PC-3 (cell line): Measurements from ENCODE around the gene SLC35F2. TPM values are rescaled to one million over a fixed set of nuclear protein-coding genes. Genes with fewer than 3 reads are reported as not detected.

Experiments used
- ATAC-seq: fragments of 200-7000 bp; cut with Tn5 transposase; 2 replicates; pipeline ENCODE4 v1.9.1; 2020; ENCODE audit warnings: mild to moderate bottlenecking, moderate library complexity
- BruUV-seq: library from RNA; stranded (reverse); fragments of 400-500 nt; replicated peaks from 2 replicates; lab custom pipeline; 2021; lab: Mats Ljungman, UMichigan
- CTCF ChIA-PET: fragments of 300-600 bp; sonication (Branson Sonifier 250); formaldehyde crosslinking; loops from one replicate; lab custom pipeline; 2022; ENCODE audit warnings: antibody characterized with exemption; lab: Charles Lee
- POLR2A ChIA-PET: fragments of 300-600 bp; sonication (Branson Sonifier 250); formaldehyde crosslinking; loops from one replicate; lab custom pipeline; 2022; ENCODE audit warnings: antibody characterized with exemption; ENCODE audit not compliant: unreplicated experiment; lab: Charles Lee
- DNase-seq: peaks from one replicate; pipeline ENCODE4 v3.0.0-alpha.2; 2015
- H2AFZ ChIP-seq: fragments of 300-600 bp; sonication (generic); 2 replicates; pipeline ENCODE4 v1.6.0; 2016; ENCODE audit warnings: antibody characterized with exemption, low read length
- H3F3A ChIP-seq: fragments of 300-600 bp; sonication (generic); one replicate; pipeline ENCODE4 v1.6.0; 2017; ENCODE audit warnings: antibody characterized with exemption, low read length, control low read depth, mild to moderate bottlenecking; ENCODE audit not compliant: unreplicated experiment
- H3K27ac ChIP-seq: fragments of 300-600 bp; sonication (generic); 2 replicates; pipeline ENCODE4 v1.5.1; 2016; ENCODE audit warnings: mild to moderate bottlenecking, low read length
- H3K27me3 ChIP-seq: fragments of 300-600 bp; sonication (generic); 2 replicates; pipeline ENCODE4 v1.6.1; 2016; ENCODE audit warnings: low read length, mixed read lengths
- H3K36me3 ChIP-seq: fragments of 300-600 bp; sonication (generic); 2 replicates; pipeline ENCODE4 v1.6.1; 2016; ENCODE audit warnings: low read depth, mixed run types, low read length, mixed read lengths
- H3K4me1 ChIP-seq: fragments of 300-600 bp; sonication (generic); 2 replicates; pipeline ENCODE4 v1.5.1; 2016; ENCODE audit warnings: low read length; ENCODE audit not compliant: insufficient read depth
- H3K4me2 ChIP-seq: fragments of 300-600 bp; sonication (generic); 2 replicates; pipeline ENCODE4 v1.6.0; 2016; ENCODE audit warnings: low read length
- H3K4me3 ChIP-seq: fragments of 300-600 bp; sonication (generic); 2 replicates; pipeline ENCODE4 v1.5.1; 2016; ENCODE audit warnings: mild to moderate bottlenecking, low read length, mixed read lengths
- H3K79me2 ChIP-seq: fragments of 300-600 bp; sonication (generic); 2 replicates; pipeline ENCODE4 v1.6.1; 2017; ENCODE audit warnings: low read length, mixed read lengths
- H3K9ac ChIP-seq: fragments of 300-600 bp; sonication (generic); 2 replicates; pipeline ENCODE4 v1.6.0; 2016; ENCODE audit warnings: mild to moderate bottlenecking, low read length
- H3K9me2 ChIP-seq: fragments of 300-600 bp; sonication (generic); replicated peaks from 2 replicates; pipeline ENCODE4 v1.6.1; 2016; ENCODE audit warnings: mixed run types, low read length, mixed read lengths
- H3K9me3 ChIP-seq: fragments of 300-600 bp; sonication (generic); 2 replicates; pipeline ENCODE4 v1.6.1; 2016; ENCODE audit warnings: low read length, mixed read lengths
- H4K20me1 ChIP-seq: fragments of 300-600 bp; sonication (generic); 2 replicates; pipeline ENCODE4 v1.6.1; 2016; ENCODE audit warnings: low read length, mixed read lengths
- CTCF ChIP-seq: fragments of 300-600 bp; sonication (generic); conservative IDR thresholded peaks from 2 replicates; pipeline ENCODE4 v1.5.1; 2017; ENCODE audit warnings: antibody characterized with exemption, low read depth, mild to moderate bottlenecking, low read length
- EZH2 ChIP-seq: fragments of 300-600 bp; sonication (generic); IDR thresholded peaks from one replicate; pipeline ENCODE4 v1.6.1; 2017; ENCODE audit warnings: antibody characterized with exemption, mild to moderate bottlenecking, low read length; ENCODE audit not compliant: unreplicated experiment
- EZH2phosphoT487 ChIP-seq: fragments of 300-600 bp; sonication (generic); IDR thresholded peaks from 2 replicates; pipeline ENCODE4 v1.6.1; 2018; ENCODE audit warnings: mild to moderate bottlenecking, antibody characterized with exemption, low read length, borderline replicate concordance
- intact Hi-C: fragments of 100-400 bp; cut with micrococcal nuclease; formaldehyde crosslinking; loops from 2 replicates; pipeline ENCODE4 v1.9.0; 2023
- total RNA-seq: library from RNA; depleted of rRNA; stranded (reverse); fragments of >200 nt; gene quantifications from 2 replicates; pipeline ENCODE4 v1.2.3, GENCODE V29; 2014

The SLC35F2 gene
- total RNA-seq, 1 experiment from 2014 or later: 210 TPM

GRCh38 chr11:107819361-107820014, 39.1 kb downstream of the SLC35F2 start:
- H3K79me2 ChIP-seq: peaks cover 96% of the 10 kb centered on the region
- CTCF ChIA-PET: no interaction called here

GRCh38 chr11:107818491-107818890, 40.1 kb downstream of the SLC35F2 start:
- Histone ChIP-seq H3K4me2 (no peak overlapping the region), H3K9me2 (no peaks in the 10 kb centered on the region), H3K4me1 (peaks cover 16% of the 10 kb centered on the region), H4K20me1 (peaks cover 55% of the 10 kb centered on the region), H3F3A (no peaks in the 10 kb centered on the region), H3K9ac (no peak overlapping the region), H3K36me3 (peaks cover 12% of the 10 kb centered on the region; the same call in 1 of the 2 replicates), H3K4me3 (no peak overlapping the region), H3K79me2 (peaks cover 96% of the 10 kb centered on the region), H3K9me3 (no peaks in the 10 kb centered on the region), H3K27ac (no peak overlapping the region), H3K27me3 (no peaks in the 10 kb centered on the region), H2AFZ (no peak overlapping the region)
- DNase-seq (no peak), ATAC-seq (no peak)
- no TSS peak for BruUV-seq
- intact Hi-C loops: no loop called here
- TF ChIP-seq EZH2phosphoT487: no peak
- no peak for TF ChIP-seq EZH2
- TF ChIP-seq CTCF: no peak
- ChIA-PET POLR2A (no interaction called here), CTCF (no interaction called here)

More at GRCh38 chr11:107819361-107820014, 39.1 kb downstream of the SLC35F2 start:
- Histone ChIP-seq H3K9me3 (no peaks in the 10 kb centered on the region), H3K4me1 (peaks cover 16% of the 10 kb centered on the region), H4K20me1 (peaks cover 60% of the 10 kb centered on the region), H3K4me2 (no peak overlapping the region), H3K4me3 (no peak overlapping the region), H3K27ac (0 out of 2 replicates have a peak overlapping the region, but pooled peaks have one; percentile 2), H2AFZ (no peak overlapping the region), H3F3A (no peaks in the 10 kb centered on the region), H3K27me3 (no peaks in the 10 kb centered on the region), H3K9me2 (no peaks in the 10 kb centered on the region), H3K9ac (no peak overlapping the region), H3K36me3 (peaks cover 7% of the 10 kb centered on the region; the same call in 1 of the 2 replicates)
- POLR2A ChIA-PET: no interaction called here
- ATAC-seq (peak; percentile 82), DNase-seq (peak; percentile 68)
- intact Hi-C loops: no loop called here
- BruUV-seq: no TSS peak
- TF ChIP-seq CTCF (no peak), EZH2 (no peak), EZH2phosphoT487 (no peak)

- no peak overlapping the region for H3K27ac ChIP-seq
- H3F3A ChIP-seq: no peaks in the 10 kb centered on the region
- no peak overlapping the region for H3K4me2 ChIP-seq
- no peaks in the 10 kb centered on the region for H3K27me3 ChIP-seq
- H3K79me2 ChIP-seq: peaks cover 82% of the 10 kb centered on the region
- H2AFZ ChIP-seq: no peak overlapping the region
- no peaks in the 10 kb centered on the region for H3K9me2 ChIP-seq
- CTCF ChIA-PET: interaction anchor here (0.7 kb wide), 1 partner anchor 25 kb away, joined by 6 read pairs; no protein-coding TSS in a partner anchor
- POLR2A ChIA-PET: no interaction called here
- no TSS peak for BruUV-seq
- H3K9me3 ChIP-seq: no peaks in the 10 kb centered on the region
- ATAC-seq: no peak
- H3K4me1 ChIP-seq: peaks cover 13% of the 10 kb centered on the region
- no peak overlapping the region for H3K4me3 ChIP-seq
- intact Hi-C loops: no loop called here
- H3K9ac ChIP-seq: no peak overlapping the region
- DNase-seq: no peak
- H3K36me3 ChIP-seq: peaks cover 26% of the 10 kb centered on the region
- peaks cover 39% of the 10 kb centered on the region for H4K20me1 ChIP-seq
- TF ChIP-seq EZH2phosphoT487: no peak
- TF ChIP-seq EZH2: no peak
- TF ChIP-seq CTCF: no peak
Measured at GRCh38 chr11:107816028-107816427, 42.6 kb downstream of the SLC35F2 start.
